ENCODE data around the gene STX1B. TPM values are rescaled to one million over a fixed set of nuclear protein-coding genes. Genes with fewer than 3 reads are reported as not detected.

STX1B gene
- total RNA-seq: under 1 TPM; 0.84 to 0.93 TPM
- polyA plus RNA-seq: 1 to 10 TPM in 1 of 2 donors, under 1 TPM in 1; 0.13 to 2.2 TPM
- long read RNA-seq, donor 1, partial matches to known transcripts: 0 of 1 reads
- long read RNA-seq, donor 1, other reads (novel, unspliced or antisense): 1 of 1 reads
- long read RNA-seq, donor 2, partial matches to known transcripts: 0 of 2 reads
- long read RNA-seq, donor 2, other reads (novel, unspliced or antisense): 2 of 2 reads

DNA sequence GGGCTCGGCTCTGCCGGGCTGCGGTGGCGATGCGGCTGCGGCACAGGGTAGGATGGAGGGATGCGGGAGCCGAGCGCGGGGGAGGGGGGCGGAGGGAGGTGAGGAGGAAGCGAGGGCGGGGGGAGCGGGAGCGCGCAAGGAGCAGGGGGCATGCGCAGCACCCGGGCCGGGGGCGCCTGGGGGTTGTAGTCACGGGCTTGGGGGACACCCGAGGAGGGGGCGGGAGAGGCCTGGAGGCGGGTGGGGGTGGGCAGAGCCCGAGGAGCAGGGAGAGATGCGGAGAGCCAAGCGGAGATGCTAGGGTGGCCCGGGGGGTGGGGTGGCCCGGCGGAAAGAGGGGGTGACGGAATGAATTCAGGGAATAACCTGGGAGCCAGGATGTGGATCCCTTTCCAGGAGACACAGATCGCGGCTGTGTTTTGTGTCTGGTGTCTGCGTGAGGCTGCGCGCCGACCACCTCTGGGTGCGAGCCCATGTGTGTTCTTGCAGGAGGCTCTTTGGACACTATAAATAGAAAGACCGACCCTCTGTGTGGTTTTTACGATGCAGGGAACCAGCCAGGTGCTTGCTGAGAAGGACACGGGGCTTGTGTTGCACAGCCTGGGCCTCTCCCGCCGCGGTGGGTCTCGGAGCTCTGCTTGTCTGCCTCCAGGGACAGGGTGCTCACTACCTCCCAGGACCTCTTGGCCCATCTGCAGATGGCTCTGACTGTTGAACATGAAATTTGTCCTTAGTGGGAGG is at the start of gene STX1B:
TSS of gene STX1B (minus strand) at position 54 of the 741 bp plus-strand sequence. CDS start 242 bp downstream, outside the sequence.
- no peak within 1 kb of the TSS for H3K27ac ChIP-seq (ENCODE audit: low read depth in 1 of 2, low read length in 2 of 2)
- peak within 1 kb of the TSS in 1 of 2 donors; percentile 11 for H3K4me3 ChIP-seq (ENCODE audit: low read length in 2 of 2)
- no peak for ATAC-seq (ENCODE audit: low FRiP score)
- intact Hi-C loops (cut with DNase I): no loop called here
- H3K36me3 ChIP-seq (ENCODE audit: control insufficient read depth in 1 of 2, insufficient read depth in 2 of 2, low read length in 1 of 2): no peaks in the 10 kb centered on the region
- 8 to 9% methylated on average over 44 to 45 of the region's 45 CpGs for WGBS, 2 donors
- no peaks in the 10 kb centered on the region for H3K27me3 ChIP-seq (ENCODE audit: control insufficient read depth in 1 of 2, insufficient read depth in 2 of 2, low read length in 1 of 2)
- no peaks in the 10 kb centered on the region for H3K4me1 ChIP-seq (ENCODE audit: control insufficient read depth in 1 of 2, insufficient read depth in 2 of 2, low read length in 2 of 2)
- DNase-seq: peak in 1 of 2 donors; percentile 75
- H3K9me3 ChIP-seq (ENCODE audit: control insufficient read depth, low read length): no peaks in the 10 kb centered on the region

DNA sequence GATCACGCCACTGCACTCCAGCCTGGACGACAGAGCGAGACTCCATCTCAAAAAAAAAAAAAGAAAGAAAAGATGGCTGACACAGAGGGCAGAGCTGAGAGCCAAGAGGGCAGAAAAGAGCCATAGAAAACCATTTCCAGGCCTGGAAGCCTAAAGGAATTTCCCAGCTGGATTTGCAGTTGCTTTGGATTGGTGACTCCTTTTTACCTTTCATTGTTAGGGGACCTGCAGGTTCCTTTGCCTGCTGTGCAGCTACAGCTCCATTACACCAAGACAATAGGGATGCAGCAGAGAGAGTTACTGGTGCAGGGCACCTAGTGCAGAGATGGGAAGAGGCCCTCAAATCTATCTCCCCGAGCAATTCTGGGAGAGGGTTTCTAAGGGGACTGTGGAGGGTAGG is 45.2 kb upstream of the STX1B start:
- Histone ChIP-seq H3K27me3 (ENCODE audit: control insufficient read depth in 1 of 2, insufficient read depth in 2 of 2, low read length in 1 of 2) (no peaks in the 10 kb centered on the region), H3K27ac (ENCODE audit: low read depth in 1 of 2, low read length in 2 of 2) (no peak overlapping the region), H3K36me3 (ENCODE audit: control insufficient read depth in 1 of 2, insufficient read depth in 2 of 2, low read length in 1 of 2) (no peaks in the 10 kb centered on the region), H3K4me1 (ENCODE audit: control insufficient read depth in 1 of 2, insufficient read depth in 2 of 2, low read length in 2 of 2) (no peaks in the 10 kb centered on the region), H3K9me3 (ENCODE audit: control insufficient read depth, low read length) (no peaks in the 10 kb centered on the region), H3K4me3 (ENCODE audit: low read length in 2 of 2) (no peak overlapping the region)
- WGBS, 2 donors: 85 to 86% methylated on average over 4 of the region's 4 CpGs
- DNase-seq (no peak), ATAC-seq (ENCODE audit: low FRiP score) (no peak)
- intact Hi-C loops (cut with DNase I): no loop called here

DNA sequence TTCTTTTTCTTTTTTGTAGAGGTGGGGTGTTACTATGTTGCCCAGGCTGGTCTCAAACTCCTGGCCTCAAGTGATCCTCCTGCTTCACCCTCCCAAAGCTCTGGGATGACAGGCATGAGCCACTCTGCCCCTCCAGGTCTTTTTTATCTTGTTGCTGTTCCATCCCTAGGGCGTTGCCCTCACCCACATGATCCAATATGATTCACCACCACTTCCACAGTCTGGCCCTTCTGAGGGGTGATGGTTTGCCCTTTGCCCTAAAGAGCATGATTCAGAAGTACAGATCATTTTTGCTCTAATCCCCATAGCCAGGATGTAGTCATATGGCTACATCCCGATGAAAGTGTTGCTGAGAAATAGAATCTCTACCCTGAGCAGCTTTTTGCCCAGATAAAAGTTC is 41.7 kb upstream of the STX1B start:
- Histone ChIP-seq H3K4me3 (ENCODE audit: low read length in 2 of 2) (no peak overlapping the region), H3K9me3 (ENCODE audit: control insufficient read depth, low read length) (no peaks in the 10 kb centered on the region), H3K36me3 (ENCODE audit: control insufficient read depth in 1 of 2, insufficient read depth in 2 of 2, low read length in 1 of 2) (no peaks in the 10 kb centered on the region), H3K27ac (ENCODE audit: low read depth in 1 of 2, low read length in 2 of 2) (no peak overlapping the region), H3K27me3 (ENCODE audit: control insufficient read depth in 1 of 2, insufficient read depth in 2 of 2, low read length in 1 of 2) (no peaks in the 10 kb centered on the region), H3K4me1 (ENCODE audit: control insufficient read depth in 1 of 2, insufficient read depth in 2 of 2, low read length in 2 of 2) (no peaks in the 10 kb centered on the region)
- DNase-seq (peak in 1 of 2 donors; percentile 61), ATAC-seq (ENCODE audit: low FRiP score) (no peak)
- 67 to 73% methylated on average over 2 of the region's 2 CpGs for WGBS, 2 donors
- intact Hi-C loops (cut with DNase I): no loop called here

DNA sequence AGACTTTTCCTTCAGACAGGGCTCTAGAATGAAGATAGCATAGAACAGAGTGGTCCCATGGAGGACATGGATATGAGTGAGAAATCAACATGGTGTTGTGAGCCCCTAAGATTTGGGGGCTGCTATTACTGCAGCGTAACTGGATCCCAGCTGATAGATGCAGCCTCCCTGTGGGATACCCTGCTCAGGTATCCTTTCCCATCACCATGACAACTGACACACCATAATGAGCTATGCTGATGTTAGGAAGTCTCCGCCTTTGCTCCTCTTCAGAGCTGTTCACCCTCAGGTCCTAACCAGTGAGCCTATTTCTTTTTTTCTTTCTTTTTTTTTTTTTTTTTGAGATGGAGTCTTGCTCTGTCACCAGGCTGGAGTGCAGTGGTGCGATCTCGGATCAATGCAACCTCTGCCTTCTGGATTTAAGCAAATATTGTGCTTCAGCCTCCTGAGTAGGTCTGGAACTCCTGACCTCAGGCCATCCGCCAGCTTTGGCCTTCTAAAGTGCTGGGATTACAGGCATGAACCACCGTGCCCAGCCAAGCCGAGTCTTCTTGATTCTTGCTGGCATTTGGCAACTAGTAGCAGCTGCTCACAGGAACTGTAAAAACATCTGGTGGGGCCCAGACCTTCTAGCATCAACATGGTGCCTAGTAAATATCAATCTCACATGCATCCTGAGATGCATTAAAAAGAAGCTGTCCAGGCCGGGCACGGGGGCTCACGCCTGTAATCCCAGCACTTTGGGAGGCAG is 40.0 kb upstream of the STX1B start:
- no peaks in the 10 kb centered on the region for H3K36me3 ChIP-seq (ENCODE audit: control insufficient read depth in 1 of 2, insufficient read depth in 2 of 2, low read length in 1 of 2)
- H3K4me3 ChIP-seq (ENCODE audit: low read length in 2 of 2): no peak overlapping the region
- no peaks in the 10 kb centered on the region for H3K27me3 ChIP-seq (ENCODE audit: control insufficient read depth in 1 of 2, insufficient read depth in 2 of 2, low read length in 1 of 2)
- no peaks in the 10 kb centered on the region for H3K4me1 ChIP-seq (ENCODE audit: control insufficient read depth in 1 of 2, insufficient read depth in 2 of 2, low read length in 2 of 2)
- WGBS, 2 donors: 69% methylated on average over 10 of the region's 10 CpGs
- no peaks in the 10 kb centered on the region for H3K9me3 ChIP-seq (ENCODE audit: control insufficient read depth, low read length)
- H3K27ac ChIP-seq (ENCODE audit: low read depth in 1 of 2, low read length in 2 of 2): no peak overlapping the region
- intact Hi-C loops (cut with DNase I): no loop called here
- DNase-seq (no peak), ATAC-seq (ENCODE audit: low FRiP score) (no peak)

DNA sequence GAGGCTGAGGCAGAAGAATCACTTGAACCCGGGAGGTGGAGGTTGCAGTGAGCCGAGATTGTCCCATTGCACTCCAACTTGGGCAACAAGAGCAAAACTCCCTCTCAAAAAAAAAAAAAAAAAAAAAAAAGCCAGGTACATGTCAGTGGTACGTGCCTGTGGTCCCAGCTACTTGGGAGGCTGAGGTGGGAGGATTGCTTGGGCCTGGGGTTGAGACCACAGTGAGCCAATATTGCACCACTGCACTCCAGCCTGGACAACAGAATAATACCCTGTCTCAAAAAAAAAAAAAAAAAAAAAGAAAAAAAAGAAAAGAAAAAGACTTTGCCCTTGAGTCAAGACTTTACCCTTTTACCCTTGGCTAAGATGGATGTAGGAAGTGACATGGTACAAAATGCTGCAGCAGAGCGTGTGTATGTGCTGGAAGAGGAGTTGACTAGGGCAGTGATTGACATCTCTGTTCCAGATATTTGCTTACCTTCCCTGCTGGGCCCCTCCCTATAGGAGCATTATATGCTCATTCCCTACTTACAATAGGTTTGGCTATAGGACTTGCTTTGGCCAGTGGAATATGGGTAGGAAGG is 33.6 kb upstream of the STX1B start:
- DNase-seq: no peak
- intact Hi-C loops (cut with DNase I): no loop called here
- no peak for ATAC-seq (ENCODE audit: low FRiP score)
- peaks cover 2 to 4% of the 10 kb centered on the region in 2 donors for H3K36me3 ChIP-seq (ENCODE audit: control insufficient read depth in 1 of 2, insufficient read depth in 2 of 2, low read length in 1 of 2)
- H3K27me3 ChIP-seq (ENCODE audit: control insufficient read depth in 1 of 2, insufficient read depth in 2 of 2, low read length in 1 of 2): no peaks in the 10 kb centered on the region
- H3K4me1 ChIP-seq (ENCODE audit: control insufficient read depth in 1 of 2, insufficient read depth in 2 of 2, low read length in 2 of 2): no peaks in the 10 kb centered on the region
- no peak overlapping the region for H3K4me3 ChIP-seq (ENCODE audit: low read length in 2 of 2)
- H3K9me3 ChIP-seq (ENCODE audit: control insufficient read depth, low read length): no peaks in the 10 kb centered on the region
- H3K27ac ChIP-seq (ENCODE audit: low read depth in 1 of 2, low read length in 2 of 2): no peak overlapping the region
- 86 to 87% methylated on average over 4 of the region's 4 CpGs for WGBS, 2 donors

DNA sequence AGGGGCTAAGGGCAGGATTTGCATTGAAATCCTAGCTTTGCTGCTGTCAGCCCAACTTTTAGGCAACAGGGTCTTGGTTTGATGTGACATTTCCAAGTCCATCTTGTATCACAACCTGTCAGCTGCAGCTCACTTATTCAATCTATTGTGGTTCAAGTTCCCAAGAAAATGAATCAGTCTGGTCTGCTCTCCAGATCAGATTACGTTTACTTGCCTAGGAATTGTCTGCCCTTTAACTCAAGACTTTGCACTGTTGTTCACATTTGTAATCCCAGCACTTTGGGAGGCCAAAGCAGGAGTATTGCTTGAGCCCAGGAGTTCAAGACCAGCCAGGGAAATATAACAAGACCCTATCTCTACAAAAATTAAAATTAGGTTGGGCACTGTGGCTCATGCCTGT is 32.9 kb upstream of the STX1B start:
- Histone ChIP-seq H3K4me3 (ENCODE audit: low read length in 2 of 2) (no peak overlapping the region), H3K4me1 (ENCODE audit: control insufficient read depth in 1 of 2, insufficient read depth in 2 of 2, low read length in 2 of 2) (no peaks in the 10 kb centered on the region), H3K27ac (ENCODE audit: low read depth in 1 of 2, low read length in 2 of 2) (no peak overlapping the region), H3K36me3 (ENCODE audit: control insufficient read depth in 1 of 2, insufficient read depth in 2 of 2, low read length in 1 of 2) (peaks cover 2 to 9% of the 10 kb centered on the region in 2 donors), H3K27me3 (ENCODE audit: control insufficient read depth in 1 of 2, insufficient read depth in 2 of 2, low read length in 1 of 2) (no peaks in the 10 kb centered on the region), H3K9me3 (ENCODE audit: control insufficient read depth, low read length) (no peaks in the 10 kb centered on the region)
- DNase-seq (no peak), ATAC-seq (ENCODE audit: low FRiP score) (no peak)
- intact Hi-C loops (cut with DNase I): no loop called here
- 85 to 87% methylated on average over 1 of the region's 1 CpG for WGBS, 2 donors

DNA sequence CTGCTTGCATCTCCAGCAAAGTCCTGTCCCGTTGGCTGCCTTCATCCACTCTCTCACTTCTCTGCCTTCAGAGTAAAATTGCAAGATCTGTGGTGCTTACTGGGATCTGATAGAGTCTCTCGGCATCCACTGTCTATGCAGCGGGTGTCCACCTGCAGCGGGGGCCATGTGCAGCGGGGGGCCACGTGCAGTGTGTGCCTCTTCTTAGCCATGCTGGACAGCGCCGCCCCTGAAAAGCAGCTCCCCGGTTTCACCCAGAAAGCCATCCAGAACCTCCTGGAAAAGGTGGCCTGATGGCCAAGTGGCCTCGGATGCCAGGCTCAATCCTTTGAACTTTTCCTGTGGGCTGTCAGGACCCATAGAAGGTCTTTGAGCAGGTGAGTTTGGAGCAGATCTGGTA is 32.4 kb upstream of the STX1B start:
- intact Hi-C loops (cut with DNase I): no loop called here

DNA sequence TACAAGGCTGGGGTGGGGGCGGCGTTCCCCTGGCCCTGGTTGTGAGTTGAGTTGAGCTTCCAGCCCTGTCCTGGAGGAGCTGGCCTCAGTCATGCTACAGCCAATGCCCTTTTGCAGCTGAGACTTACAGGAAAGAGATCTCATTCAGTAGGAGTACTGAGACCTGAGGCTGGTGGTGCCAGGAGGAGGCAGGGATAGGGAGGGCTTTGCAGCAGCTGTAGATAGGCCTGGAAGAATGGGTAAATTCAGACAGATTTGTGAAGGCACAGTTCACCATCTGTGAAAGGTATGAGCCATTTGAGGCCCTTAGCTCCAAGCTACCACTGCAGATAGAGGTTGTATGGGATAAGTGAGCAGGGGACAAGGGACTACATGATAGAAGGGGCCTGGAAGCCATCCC is 28.6 kb upstream of the STX1B start:
- Histone ChIP-seq H3K36me3 (ENCODE audit: control insufficient read depth in 1 of 2, insufficient read depth in 2 of 2, low read length in 1 of 2) (peaks cover 2 to 11% of the 10 kb centered on the region in 2 donors), H3K9me3 (ENCODE audit: control insufficient read depth, low read length) (no peaks in the 10 kb centered on the region), H3K27ac (ENCODE audit: low read depth in 1 of 2, low read length in 2 of 2) (no peak overlapping the region), H3K27me3 (ENCODE audit: control insufficient read depth in 1 of 2, insufficient read depth in 2 of 2, low read length in 1 of 2) (no peaks in the 10 kb centered on the region), H3K4me3 (ENCODE audit: low read length in 2 of 2) (no peak overlapping the region), H3K4me1 (ENCODE audit: control insufficient read depth in 1 of 2, insufficient read depth in 2 of 2, low read length in 2 of 2) (no peaks in the 10 kb centered on the region)
- WGBS, 2 donors: 98 to 100% methylated on average over 2 of the region's 2 CpGs
- intact Hi-C loops (cut with DNase I): loop anchor here in 1 of 2 donors (5.0 kb wide), 1 partner anchor 52 kb away; the partner anchor contains the start of gene HSD3B7
- no peak for ATAC-seq (ENCODE audit: low FRiP score)
- DNase-seq: no peak

More for the DNA sequence above, 32.4 kb upstream of the STX1B start:
- H3K27me3 ChIP-seq (ENCODE audit: control insufficient read depth in 1 of 2, insufficient read depth in 2 of 2, low read length in 1 of 2): no peaks in the 10 kb centered on the region
- DNase-seq (no peak), ATAC-seq (ENCODE audit: low FRiP score) (no peak)
- H3K9me3 ChIP-seq (ENCODE audit: control insufficient read depth, low read length): no peaks in the 10 kb centered on the region
- H3K36me3 ChIP-seq (ENCODE audit: control insufficient read depth in 1 of 2, insufficient read depth in 2 of 2, low read length in 1 of 2): peaks cover 2 to 11% of the 10 kb centered on the region in 2 donors
- no peaks in the 10 kb centered on the region for H3K4me1 ChIP-seq (ENCODE audit: control insufficient read depth in 1 of 2, insufficient read depth in 2 of 2, low read length in 2 of 2)
- H3K27ac ChIP-seq (ENCODE audit: low read depth in 1 of 2, low read length in 2 of 2): no peak overlapping the region
- H3K4me3 ChIP-seq (ENCODE audit: low read length in 2 of 2): no peak overlapping the region
- WGBS, 2 donors: 87 to 90% methylated on average over 10 of the region's 10 CpGs

Measured in aorta (tissue), 5 donors.